GM19467 (cell line): ENCODE measurements around the gene TBC1D3D.
"Not testable (repeated sequence)": the region's sequence is repeated elsewhere in the genome, so short reads cannot be mapped to it uniquely, and the experiment has no call there.

Experiments
- ATAC-seq: cut with Tn5 transposase; IDR thresholded peaks from one replicate; pipeline ENCODE4 v1.9.1; 2021; ENCODE audit warnings: mild to moderate bottlenecking, moderate library complexity; ENCODE audit not compliant: unreplicated experiment

The TBC1D3D gene

DNA sequence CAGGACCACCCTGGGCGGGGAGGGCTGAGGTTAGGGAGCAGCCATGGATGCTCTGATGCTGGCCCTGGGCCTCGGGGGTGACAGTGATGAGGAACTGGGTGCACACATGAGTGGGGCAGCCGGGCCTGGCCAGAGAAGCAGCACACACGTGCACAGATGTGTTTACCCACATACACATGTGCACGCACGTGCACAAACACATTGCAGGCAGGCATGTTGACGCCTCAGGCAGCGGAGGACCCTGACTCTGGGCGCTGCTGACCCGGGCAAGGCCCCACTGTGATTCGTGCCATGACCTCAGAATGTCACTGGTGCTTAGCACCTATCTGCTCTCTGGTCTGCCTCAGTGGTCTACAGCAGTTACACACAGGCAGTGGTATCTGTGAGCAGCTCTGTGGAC lies at the start of gene TBC1D3D:
Gene TBC1D3D (plus strand): TSS at position 301 of the 400 bp plus-strand sequence. CDS start 1,585 bp downstream, outside the sequence.
- not testable (repeated sequence) for ATAC-seq

DNA sequence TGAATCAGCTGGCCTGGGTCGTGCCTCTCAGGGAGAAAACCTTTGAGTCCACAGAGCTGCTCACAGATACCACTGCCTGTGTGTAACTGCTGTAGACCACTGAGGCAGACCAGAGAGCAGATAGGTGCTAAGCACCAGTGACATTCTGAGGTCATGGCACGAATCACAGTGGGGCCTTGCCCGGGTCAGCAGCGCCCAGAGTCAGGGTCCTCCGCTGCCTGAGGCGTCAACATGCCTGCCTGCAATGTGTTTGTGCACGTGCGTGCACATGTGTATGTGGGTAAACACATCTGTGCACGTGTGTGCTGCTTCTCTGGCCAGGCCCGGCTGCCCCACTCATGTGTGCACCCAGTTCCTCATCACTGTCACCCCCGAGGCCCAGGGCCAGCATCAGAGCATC lies 14.8 kb upstream of the TBC1D3D start, which contains the start of gene TBC1D3L:
Gene TBC1D3L (minus strand): TSS at position 101 of the 400 bp plus-strand sequence. CDS start 1,540 bp downstream, outside the sequence.
- not testable (repeated sequence) for ATAC-seq
